Gastrocnemius medialis (tissue), 4 donors: ENCODE data around the gene UBASH3B.

ENCODE experiments used
- POLR2A ChIP-seq, 2 donors: fragments of 450-650 bp; IDR thresholded peaks; one replicate each; pipeline ENCODE4 v1.6.1; 2017; ENCODE audit warnings: antibody characterized with exemption in 2 of 2, mild to moderate bottlenecking in 2 of 2, moderate library complexity in 2 of 2
- TF ChIP-seq, protein P1 (sequence below), 5 experiments: fragments of 450-650 bp in 3 of 5; fragments of 200-600 bp in 2 of 5; sonication (generic) in 2 of 5; IDR thresholded peaks in 4 of 5; conservative IDR thresholded peaks in 1 of 5; 1 replicate in 4 of 5; 2 replicates in 1 of 5; pipeline ENCODE4 v1.5.1; 2016 to 2019; ENCODE audit warnings: antibody characterized with exemption in 5 of 5, mild to moderate bottlenecking in 3 of 5, moderate library complexity in 3 of 5

DNA sequence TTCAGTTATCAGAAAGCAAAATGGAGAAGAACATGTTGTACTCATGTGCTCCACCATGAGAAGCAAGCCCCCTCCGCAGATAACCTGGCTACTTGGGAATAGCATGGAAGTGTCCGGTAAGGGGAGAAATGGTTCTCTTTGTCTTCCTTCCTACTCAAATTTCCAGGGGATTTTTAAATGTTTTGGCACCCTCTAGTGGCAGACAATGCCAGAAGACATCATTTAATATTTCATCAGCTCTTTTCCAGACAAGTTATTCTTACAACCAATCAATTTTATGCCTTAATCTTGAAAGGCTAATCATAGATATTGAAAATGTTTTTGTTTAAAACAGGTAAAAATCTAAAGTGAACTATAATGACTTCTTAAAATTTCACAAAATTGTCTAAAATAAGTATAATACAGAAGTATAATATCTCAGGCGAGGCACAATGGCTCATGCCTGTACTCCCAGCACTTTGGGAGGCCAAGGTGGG lies 198.5 kb downstream of the UBASH3B start:
- TF ChIP-seq, protein P1, sequence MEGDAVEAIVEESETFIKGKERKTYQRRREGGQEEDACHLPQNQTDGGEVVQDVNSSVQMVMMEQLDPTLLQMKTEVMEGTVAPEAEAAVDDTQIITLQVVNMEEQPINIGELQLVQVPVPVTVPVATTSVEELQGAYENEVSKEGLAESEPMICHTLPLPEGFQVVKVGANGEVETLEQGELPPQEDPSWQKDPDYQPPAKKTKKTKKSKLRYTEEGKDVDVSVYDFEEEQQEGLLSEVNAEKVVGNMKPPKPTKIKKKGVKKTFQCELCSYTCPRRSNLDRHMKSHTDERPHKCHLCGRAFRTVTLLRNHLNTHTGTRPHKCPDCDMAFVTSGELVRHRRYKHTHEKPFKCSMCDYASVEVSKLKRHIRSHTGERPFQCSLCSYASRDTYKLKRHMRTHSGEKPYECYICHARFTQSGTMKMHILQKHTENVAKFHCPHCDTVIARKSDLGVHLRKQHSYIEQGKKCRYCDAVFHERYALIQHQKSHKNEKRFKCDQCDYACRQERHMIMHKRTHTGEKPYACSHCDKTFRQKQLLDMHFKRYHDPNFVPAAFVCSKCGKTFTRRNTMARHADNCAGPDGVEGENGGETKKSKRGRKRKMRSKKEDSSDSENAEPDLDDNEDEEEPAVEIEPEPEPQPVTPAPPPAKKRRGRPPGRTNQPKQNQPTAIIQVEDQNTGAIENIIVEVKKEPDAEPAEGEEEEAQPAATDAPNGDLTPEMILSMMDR (IDR thresholded peaks at IDR 0.05 in 4 of 5, conservative IDR thresholded peaks at IDR 0.05 in 1 of 5) = peak; percentile 33 to 73 (median 40)
- no peak for TF ChIP-seq POLR2A (IDR thresholded peaks at IDR 0.05)
